ENCODE results near the gene TMEM217.
A peak's percentile ranks its signal among the peaks of the same experiment; 100 is the strongest.

Gene TMEM217

DNA sequence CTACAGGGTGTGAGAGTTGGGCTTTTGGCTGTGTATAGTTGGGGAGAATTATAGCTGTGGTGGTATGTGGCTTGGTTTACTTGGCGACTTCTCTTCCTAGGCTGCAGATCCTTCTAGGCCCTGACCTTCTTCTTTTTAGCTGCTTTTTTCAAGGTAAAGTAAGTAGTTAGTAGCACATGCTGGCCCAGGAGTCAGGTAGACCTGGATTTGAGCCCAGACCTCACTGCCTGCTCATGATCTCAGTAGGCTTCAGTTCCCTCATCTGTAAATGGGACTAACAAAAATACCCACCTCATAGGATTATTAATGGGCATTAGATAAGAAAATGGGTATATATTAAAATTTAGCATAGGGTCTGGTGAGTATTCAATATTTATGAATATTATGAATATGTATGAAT, 17.4 kb upstream of the TMEM217 start:
- Histone ChIP-seq H3K9me3 (ENCODE audit: control insufficient read depth, insufficient read depth, low read depth, low read length) (no peaks in the 10 kb centered on the region), H3K36me3 (ENCODE audit: control insufficient read depth in 2 of 2, insufficient read depth in 1 of 2, low read length in 2 of 2) (peaks cover 0 to 16% of the 10 kb centered on the region in 2 experiments; a peak in 2 of 3 replicates), H3K4me3 (ENCODE audit: low read depth, low read length) (no peak overlapping the region), H3K4me1 (ENCODE audit: control insufficient read depth, insufficient read depth, low read length) (peaks cover 12% of the 10 kb centered on the region), H3K27ac (ENCODE audit: extremely low read depth, low read depth, low read length) (no peak overlapping the region)
- TF ChIP-seq, protein P1, sequence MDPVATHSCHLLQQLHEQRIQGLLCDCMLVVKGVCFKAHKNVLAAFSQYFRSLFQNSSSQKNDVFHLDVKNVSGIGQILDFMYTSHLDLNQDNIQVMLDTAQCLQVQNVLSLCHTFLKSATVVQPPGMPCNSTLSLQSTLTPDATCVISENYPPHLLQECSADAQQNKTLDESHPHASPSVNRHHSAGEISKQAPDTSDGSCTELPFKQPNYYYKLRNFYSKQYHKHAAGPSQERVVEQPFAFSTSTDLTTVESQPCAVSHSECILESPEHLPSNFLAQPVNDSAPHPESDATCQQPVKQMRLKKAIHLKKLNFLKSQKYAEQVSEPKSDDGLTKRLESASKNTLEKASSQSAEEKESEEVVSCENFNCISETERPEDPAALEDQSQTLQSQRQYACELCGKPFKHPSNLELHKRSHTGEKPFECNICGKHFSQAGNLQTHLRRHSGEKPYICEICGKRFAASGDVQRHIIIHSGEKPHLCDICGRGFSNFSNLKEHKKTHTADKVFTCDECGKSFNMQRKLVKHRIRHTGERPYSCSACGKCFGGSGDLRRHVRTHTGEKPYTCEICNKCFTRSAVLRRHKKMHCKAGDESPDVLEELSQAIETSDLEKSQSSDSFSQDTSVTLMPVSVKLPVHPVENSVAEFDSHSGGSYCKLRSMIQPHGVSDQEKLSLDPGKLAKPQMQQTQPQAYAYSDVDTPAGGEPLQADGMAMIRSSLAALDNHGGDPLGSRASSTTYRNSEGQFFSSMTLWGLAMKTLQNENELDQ (tag by site-specific recombination; IDR thresholded peaks at IDR 0.05; ENCODE audit: low read depth), result no peak
- TF ChIP-seq, protein P2, sequence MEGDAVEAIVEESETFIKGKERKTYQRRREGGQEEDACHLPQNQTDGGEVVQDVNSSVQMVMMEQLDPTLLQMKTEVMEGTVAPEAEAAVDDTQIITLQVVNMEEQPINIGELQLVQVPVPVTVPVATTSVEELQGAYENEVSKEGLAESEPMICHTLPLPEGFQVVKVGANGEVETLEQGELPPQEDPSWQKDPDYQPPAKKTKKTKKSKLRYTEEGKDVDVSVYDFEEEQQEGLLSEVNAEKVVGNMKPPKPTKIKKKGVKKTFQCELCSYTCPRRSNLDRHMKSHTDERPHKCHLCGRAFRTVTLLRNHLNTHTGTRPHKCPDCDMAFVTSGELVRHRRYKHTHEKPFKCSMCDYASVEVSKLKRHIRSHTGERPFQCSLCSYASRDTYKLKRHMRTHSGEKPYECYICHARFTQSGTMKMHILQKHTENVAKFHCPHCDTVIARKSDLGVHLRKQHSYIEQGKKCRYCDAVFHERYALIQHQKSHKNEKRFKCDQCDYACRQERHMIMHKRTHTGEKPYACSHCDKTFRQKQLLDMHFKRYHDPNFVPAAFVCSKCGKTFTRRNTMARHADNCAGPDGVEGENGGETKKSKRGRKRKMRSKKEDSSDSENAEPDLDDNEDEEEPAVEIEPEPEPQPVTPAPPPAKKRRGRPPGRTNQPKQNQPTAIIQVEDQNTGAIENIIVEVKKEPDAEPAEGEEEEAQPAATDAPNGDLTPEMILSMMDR (tag by site-specific recombination; IDR thresholded peaks at IDR 0.05), result no peak
- TF ChIP-seq ZNF391 (tag by site-specific recombination; IDR thresholded peaks at IDR 0.05; ENCODE audit: borderline replicate concordance, low read depth), result no peak
- no peak for TF ChIP-seq ZBTB1 (tag by site-specific recombination; IDR thresholded peaks at IDR 0.05)
- no peak for TF ChIP-seq ZNF169 (tag by site-specific recombination; IDR thresholded peaks at IDR 0.05)
- TF ChIP-seq GLI2 (tag by site-specific recombination; IDR thresholded peaks at IDR 0.05; ENCODE audit: borderline replicate concordance, low read depth), result no peak
- TF ChIP-seq ZNF670 (tag by site-specific recombination; IDR thresholded peaks at IDR 0.05; ENCODE audit: low read depth), result no peak
- CTCF ChIA-PET, result interaction anchor here (0.6 to 1.5 kb wide), 3 partner anchors 39 to 539 kb away, joined by 3 to 5 read pairs (median 4); no protein-coding TSS in a partner anchor
- POLR2A ChIA-PET, result no interaction called here

DNA sequence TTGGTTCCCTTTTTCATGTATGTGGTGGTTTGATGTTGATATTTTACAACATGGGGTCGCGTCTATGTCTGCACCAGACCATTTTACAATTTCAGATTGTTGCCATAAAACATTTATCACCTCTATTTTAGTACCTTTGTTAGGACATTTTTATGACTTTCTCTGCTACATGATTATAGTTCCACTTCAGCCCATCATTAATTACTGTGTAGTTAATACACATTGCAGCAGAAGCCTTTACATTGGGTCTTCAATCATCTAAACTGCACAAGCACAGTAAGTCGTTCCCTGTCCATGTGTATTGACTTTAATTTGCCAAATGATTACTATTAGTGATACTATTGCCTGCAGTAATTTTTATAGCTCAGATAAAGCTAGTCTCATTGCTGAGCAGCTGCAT, 15.7 kb upstream of the TMEM217 start:
- ChIA-PET POLR2A (interaction anchor here (1.9 kb wide), 1 partner anchor 16 kb away, joined by 5 read pairs; the partner anchor contains the start of genes TBC1D22B and TMEM217), CTCF (interaction anchor here (0.9 to 1.0 kb wide), 2 partner anchors 9 to 252 kb away, joined by 3 to 5 read pairs; no protein-coding TSS in a partner anchor)
- Histone ChIP-seq H3K4me1 (ENCODE audit: control insufficient read depth, insufficient read depth, low read length) (0 out of 2 replicates have a peak, but pooled peaks cover 5% of the 10 kb centered on the region), H3K9me3 (ENCODE audit: control insufficient read depth, insufficient read depth, low read depth, low read length) (no peaks in the 10 kb centered on the region), H3K36me3 (ENCODE audit: control insufficient read depth in 2 of 2, insufficient read depth in 1 of 2, low read length in 2 of 2) (peaks cover 4 to 14% of the 10 kb centered on the region in 2 experiments; a peak in 2 of 3 replicates), H3K4me3 (ENCODE audit: low read depth, low read length) (no peak overlapping the region), H3K27ac (ENCODE audit: extremely low read depth, low read depth, low read length) (no peak overlapping the region)
- TF ChIP-seq MEIS1 (CRISPR knock-in tag; IDR thresholded peaks at IDR 0.05; ENCODE audit: borderline replicate concordance) (no peak), ZBTB8A (tag by site-specific recombination; IDR thresholded peaks at IDR 0.05) (peak; percentile 67), MZF1 (tag by site-specific recombination; IDR thresholded peaks at IDR 0.05; ENCODE audit: borderline replicate concordance) (no peak), ZXDB (tag by site-specific recombination; IDR thresholded peaks at IDR 0.05) (0 out of 2 replicates have a peak, but pooled peaks have one; percentile 23), ZEB2 (tag by site-specific recombination; IDR thresholded peaks at IDR 0.05) (no peak), ZNF184 (tag by site-specific recombination; IDR thresholded peaks at IDR 0.05) (no peak)
- TF ChIP-seq, protein P3, sequence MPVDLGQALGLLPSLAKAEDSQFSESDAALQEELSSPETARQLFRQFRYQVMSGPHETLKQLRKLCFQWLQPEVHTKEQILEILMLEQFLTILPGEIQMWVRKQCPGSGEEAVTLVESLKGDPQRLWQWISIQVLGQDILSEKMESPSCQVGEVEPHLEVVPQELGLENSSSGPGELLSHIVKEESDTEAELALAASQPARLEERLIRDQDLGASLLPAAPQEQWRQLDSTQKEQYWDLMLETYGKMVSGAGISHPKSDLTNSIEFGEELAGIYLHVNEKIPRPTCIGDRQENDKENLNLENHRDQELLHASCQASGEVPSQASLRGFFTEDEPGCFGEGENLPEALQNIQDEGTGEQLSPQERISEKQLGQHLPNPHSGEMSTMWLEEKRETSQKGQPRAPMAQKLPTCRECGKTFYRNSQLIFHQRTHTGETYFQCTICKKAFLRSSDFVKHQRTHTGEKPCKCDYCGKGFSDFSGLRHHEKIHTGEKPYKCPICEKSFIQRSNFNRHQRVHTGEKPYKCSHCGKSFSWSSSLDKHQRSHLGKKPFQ (tag by site-specific recombination; IDR thresholded peaks at IDR 0.05), result peak; percentile 65
- TF ChIP-seq, protein P4, sequence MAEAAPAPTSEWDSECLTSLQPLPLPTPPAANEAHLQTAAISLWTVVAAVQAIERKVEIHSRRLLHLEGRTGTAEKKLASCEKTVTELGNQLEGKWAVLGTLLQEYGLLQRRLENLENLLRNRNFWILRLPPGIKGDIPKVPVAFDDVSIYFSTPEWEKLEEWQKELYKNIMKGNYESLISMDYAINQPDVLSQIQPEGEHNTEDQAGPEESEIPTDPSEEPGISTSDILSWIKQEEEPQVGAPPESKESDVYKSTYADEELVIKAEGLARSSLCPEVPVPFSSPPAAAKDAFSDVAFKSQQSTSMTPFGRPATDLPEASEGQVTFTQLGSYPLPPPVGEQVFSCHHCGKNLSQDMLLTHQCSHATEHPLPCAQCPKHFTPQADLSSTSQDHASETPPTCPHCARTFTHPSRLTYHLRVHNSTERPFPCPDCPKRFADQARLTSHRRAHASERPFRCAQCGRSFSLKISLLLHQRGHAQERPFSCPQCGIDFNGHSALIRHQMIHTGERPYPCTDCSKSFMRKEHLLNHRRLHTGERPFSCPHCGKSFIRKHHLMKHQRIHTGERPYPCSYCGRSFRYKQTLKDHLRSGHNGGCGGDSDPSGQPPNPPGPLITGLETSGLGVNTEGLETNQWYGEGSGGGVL (tag by site-specific recombination; IDR thresholded peaks at IDR 0.05), result no peak
- TF ChIP-seq, protein P1 (tag by site-specific recombination; IDR thresholded peaks at IDR 0.05; ENCODE audit: low read depth), result no peak
- TF ChIP-seq, protein P5, sequence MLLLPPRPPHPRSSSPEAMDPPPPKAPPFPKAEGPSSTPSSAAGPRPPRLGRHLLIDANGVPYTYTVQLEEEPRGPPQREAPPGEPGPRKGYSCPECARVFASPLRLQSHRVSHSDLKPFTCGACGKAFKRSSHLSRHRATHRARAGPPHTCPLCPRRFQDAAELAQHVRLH (tag by site-specific recombination; IDR thresholded peaks at IDR 0.05), result peak; percentile 57; the same call in 1 of the 2 replicates
- TF ChIP-seq, protein P6, sequence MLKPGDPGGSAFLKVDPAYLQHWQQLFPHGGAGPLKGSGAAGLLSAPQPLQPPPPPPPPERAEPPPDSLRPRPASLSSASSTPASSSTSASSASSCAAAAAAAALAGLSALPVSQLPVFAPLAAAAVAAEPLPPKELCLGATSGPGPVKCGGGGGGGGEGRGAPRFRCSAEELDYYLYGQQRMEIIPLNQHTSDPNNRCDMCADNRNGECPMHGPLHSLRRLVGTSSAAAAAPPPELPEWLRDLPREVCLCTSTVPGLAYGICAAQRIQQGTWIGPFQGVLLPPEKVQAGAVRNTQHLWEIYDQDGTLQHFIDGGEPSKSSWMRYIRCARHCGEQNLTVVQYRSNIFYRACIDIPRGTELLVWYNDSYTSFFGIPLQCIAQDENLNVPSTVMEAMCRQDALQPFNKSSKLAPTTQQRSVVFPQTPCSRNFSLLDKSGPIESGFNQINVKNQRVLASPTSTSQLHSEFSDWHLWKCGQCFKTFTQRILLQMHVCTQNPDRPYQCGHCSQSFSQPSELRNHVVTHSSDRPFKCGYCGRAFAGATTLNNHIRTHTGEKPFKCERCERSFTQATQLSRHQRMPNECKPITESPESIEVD (tag by site-specific recombination; IDR thresholded peaks at IDR 0.05), result peak; percentile 83
